ENCODE data around the gene UBA1.

GRCh38 chrX:47218280-47218919 is 24.8 kb downstream of the UBA1 start, which contains the start of gene CDK16:
- TF ChIP-seq CTCF (IDR thresholded peaks at IDR 0.05 in 8 of 11, conservative IDR thresholded peaks at IDR 0.05 in 3 of 11) (peak in 2 of 11 experiments; percentile 16 to 20), POLR2A (IDR thresholded peaks at IDR 0.05) (peak; percentile 7 to 76 (median 9)), POLR2AphosphoS5 (IDR thresholded peaks at IDR 0.05) (peak; percentile 94 to 97 (median 95))

Measured in spleen (tissue), 7 donors.